Activated CD8-positive, alpha-beta memory T cell treated with anti-CD3 and anti-CD28 coated beads for 4 hours (primary cell): ENCODE measurements around the gene CASZ1.

ENCODE experiments used
- DNase-seq, 2 donors: peaks; one replicate each; pipeline ENCODE4 v3.0.0-alpha.2; 2020; ENCODE audit warnings: low read depth in 2 of 2

The CASZ1 gene

DNA sequence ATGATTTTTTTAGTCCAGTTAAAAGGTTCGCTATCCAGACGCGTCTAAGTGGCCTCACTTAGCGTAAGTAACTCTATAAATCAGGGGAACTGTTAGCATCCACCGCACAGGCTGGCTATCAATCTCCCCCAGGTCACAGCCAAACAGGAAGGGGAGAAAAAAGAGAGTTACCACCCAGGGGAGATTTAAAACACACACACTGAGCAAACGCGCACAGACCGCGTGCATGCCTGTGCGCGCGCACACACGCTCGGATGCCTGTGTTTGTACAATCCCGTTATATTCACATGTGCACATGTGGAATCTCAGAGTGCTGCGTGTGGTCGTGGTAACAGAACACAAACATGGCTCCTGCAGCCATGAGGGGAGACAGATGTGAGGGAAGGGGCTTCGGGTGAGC is 125.4 kb downstream of the CASZ1 start:
- no peak for DNase-seq

GRCh38 chr1:10670190-10670589 is 126.3 kb downstream of the CASZ1 start:
- DNase-seq = no peak

GRCh38 chr1:10669570-10669969 is 126.9 kb downstream of the CASZ1 start:
- no peak for DNase-seq

- no peak for DNase-seq
These were observed 128.3 kb downstream of the CASZ1 start for GRCh38 chr1:10667861-10668761.

DNA sequence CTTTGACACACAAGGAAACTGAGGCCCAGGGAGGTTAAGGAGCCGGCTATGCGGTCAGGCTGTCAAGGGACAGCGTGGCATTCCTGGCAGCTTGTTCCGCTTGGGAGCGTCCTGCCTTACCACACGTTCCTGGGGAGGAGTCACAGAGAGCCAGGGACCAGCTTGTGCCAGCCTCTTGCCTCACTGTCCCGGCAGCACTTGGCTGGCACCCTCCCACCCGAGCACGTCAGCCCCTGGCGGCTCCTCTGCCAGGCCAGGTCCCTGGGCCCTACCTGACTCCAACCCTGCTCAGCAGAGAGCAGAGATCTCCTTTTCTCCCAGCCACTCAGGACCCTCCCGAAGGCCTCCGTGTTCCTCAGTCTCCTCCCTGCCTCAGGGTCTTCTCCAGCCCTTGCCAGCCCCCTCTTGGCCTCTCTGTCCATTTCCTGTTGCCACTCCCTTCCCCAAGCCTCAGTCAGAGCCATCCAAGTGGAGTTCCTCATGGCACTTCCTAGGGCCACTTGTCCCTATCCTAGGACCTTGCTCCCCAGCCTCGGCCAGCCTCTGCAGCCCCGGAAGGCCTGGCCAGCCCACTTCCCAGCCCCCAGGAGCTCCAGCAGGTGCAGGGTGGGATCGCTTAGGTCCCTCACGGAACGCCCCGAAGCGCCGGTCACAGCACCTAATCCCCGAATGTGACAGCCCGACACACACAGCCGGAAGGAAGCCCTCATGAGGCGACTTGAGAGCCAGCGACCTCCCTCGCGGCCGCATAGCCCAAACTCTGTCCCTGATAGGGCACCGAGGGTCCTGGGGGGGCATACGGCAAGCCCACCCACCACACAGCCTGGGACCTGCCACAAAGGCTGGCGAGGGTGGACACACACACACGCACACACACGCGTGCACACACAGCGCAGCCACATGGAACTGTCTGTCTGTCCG is 130.3 kb downstream of the CASZ1 start:
- no peak for DNase-seq

- DNase-seq = no peak
These were observed 131.2 kb downstream of the CASZ1 start for GRCh38 chr1:10665226-10665625.

DNA sequence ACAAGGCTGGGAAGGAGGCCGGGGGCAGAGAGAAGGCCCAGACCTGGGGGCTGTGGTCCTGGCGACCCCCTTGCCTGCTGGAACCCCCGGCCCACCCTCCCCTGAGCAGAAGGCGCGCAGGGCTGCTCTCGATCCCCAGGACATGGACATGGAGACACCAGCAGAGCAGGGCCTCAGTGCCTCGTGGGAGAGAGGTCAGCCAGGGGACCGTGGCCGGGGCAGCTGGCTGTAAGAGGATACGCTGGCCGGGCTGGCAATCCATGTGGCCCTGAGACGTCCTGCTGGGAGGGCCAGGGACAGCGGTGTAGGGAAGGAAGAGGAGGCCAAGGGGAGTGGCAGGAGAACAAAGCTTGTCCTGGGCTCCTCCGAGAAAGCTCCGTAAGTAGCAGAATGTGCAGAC is 132.2 kb downstream of the CASZ1 start:
- no peak for DNase-seq

DNA sequence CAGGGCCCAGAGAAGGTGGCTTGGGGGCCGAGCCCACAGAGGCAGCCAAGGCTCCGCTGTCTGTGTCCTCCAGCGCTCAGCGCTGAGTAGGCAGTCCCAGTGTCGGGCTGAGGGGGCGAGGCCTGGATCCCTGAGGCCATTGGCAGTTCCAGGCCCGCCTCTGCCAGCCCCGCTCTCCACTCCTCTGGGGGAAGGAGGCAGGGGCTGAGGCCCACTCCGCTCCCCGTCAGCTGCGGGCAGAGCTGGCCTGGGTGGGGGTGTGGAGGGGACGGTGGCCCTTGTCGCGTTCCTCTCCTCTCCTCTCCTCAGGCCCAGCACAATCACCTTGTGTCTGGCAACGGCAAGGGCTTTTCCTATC is 132.8 kb downstream of the CASZ1 start:
- DNase-seq = no peak

- DNase-seq = no peak
These were observed 133.4 kb downstream of the CASZ1 start for GRCh38 chr1:10662824-10663677.

GRCh38 chr1:10662090-10662688 is 134.3 kb downstream of the CASZ1 start:
- DNase-seq = no peak

- DNase-seq = no peak
These were observed 135.0 kb downstream of the CASZ1 start for GRCh38 chr1:10661453-10661852.

DNA sequence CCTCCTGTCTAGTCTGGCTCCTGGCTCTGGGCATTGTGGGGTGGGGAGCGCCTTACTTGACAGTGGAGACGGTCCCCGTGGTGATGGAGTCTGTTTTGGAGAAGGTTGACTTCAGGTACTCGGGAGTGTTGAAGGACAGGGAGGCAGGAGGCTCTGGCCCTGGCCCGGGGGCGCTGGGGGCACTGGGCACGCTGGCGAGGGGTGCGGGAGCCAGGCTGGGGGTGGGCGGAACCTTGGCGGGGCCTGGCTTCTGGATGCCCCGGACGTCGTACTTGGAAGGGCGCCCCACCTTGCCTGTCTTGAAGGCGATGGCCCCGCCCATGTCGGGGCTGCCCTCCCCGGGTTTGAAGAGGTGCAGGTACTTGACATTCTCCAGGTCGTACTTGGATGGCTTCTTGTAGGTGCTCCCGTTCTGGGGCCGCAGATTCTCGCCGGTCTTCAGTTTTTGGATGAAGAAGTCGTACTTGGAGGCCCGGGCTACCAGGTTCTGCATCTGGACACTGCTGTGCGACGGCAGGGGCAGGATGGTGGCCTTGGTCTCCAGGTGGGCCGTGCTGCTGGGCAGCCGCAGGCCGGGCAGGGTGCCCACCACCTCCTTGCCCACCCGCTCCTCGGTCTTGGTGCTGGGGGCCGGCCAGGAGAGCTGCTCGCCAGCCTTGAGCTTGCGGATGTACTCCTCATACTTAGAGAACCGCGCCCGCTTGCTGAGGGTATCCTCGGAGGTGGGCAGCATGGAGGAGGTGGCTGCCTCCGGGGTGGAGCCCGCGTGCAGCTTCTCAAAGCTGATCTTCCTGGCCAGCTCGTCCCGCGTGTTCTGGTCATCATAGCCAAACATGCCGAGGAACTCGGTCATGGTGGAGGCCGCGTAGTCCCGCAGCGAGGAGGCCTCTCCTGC is 136.6 kb downstream of the CASZ1 start:
- no peak for DNase-seq

DNA sequence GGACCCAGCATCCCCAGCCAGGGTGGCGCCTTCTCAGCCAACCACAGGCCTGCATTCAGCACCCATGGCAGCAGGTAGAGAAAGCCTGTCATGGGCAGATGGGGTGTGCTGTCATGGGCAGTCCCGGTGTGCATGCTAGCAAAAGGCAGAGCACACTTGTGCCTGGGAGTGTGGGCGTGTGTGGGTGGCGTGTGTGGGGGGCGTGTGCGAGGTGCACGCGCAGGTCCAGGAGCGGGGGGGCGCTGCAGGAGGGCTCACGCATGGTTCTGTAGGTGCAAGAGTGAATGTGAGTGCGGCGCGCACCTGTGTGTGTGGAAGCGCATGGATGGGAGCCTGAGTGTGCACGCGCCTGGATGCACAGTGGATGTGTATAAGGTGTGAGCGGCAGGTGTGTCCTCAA is 137.2 kb downstream of the CASZ1 start:
- DNase-seq = no peak

DNA sequence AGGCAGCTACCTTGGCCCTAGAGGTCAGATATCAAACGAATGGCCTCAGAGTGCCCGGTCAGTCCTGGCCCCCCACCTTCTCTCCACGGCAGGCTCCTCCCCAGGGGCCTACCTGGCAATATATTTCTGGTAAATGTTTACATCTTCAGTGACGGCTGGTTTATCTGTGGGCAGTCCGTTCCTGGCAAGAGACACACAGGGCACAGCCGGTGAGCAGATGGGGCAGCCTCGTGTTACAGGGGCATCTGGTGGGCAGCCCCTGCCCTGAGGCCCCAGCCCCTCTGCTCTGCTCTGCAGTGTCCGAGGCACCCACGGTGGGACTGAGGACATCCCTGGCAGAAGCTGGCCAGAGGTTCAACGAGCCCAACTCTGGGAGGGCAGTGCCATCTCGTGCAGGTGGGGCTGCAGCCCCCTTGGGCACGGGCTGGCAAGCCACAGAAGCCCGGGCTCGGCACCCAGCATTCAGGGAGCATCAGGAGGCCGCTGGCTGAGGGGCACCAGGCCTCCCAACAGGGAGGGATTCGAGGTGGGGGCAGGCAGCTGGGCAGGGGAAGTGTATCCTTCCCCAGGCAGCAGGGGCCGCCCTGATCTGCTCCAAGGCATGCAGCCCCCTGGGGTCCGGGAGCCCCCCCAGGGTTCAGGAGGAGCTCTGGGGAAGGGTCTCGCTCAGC is 137.9 kb downstream of the CASZ1 start:
- DNase-seq = no peak

DNA sequence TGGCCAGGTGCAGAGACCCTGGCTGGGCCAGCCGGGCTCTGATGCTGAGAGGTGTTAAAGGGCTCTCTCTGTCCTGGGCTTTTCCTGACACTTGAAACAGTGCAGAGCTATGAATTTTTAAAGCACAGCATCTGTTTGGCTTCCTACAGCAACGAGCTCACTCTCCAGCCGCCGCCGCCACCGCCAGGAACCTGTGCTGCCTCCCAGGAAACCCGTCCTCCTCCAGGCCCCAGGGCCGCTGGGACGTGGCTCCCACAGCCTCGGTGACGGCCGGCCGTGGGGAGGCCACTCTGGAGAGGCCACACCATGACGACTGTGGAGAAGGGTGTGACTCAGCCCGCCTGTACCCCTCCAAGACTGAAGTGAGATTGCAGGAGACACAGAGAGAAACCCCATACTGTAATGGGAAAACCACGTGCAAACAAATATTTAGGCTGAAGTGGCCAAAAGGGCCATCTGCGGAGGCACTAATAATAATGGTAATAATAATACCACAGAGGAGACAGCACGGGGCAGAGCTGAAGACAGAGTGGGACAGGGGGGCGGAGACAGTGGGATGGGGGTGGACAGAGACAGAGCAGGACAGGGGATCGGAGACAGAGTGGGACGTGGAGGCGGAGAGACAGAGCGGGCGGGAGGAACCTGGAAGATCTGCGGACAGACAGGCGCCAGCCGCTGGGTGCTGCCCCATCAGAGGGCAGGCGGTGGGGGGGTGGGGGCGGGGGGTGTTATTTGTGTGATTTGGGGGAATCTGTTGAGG is 139.2 kb downstream of the CASZ1 start:
- DNase-seq = no peak

GRCh38 chr1:10656431-10656830 is 140.0 kb downstream of the CASZ1 start:
- no peak for DNase-seq

DNA sequence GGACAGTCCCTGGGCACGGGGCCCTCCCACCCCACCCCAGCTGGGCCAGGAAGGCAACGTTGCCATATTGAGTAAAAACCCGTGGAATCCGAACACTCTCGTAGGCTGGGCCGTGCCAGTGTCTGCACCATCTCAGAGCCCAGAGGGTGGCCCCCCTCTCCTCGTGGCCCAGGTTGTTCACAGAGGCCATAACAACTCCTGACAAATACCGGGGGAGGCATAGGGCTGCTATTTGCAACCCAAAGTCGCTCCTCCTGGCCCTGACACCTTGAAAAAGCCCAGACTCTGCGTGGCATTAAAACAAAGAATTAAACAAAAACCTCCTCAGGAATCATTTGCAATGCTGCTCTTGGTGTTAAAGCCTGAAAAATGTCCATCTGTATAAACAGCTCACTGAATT is 141.4 kb downstream of the CASZ1 start:
- no peak for DNase-seq

GRCh38 chr1:10653370-10654125 is 142.9 kb downstream of the CASZ1 start:
- DNase-seq = no peak
